WTC11 (cell line): Measurements from ENCODE around the gene TRMU. TPM values are rescaled to one million over a fixed set of nuclear protein-coding genes. Genes with fewer than 3 reads are reported as not detected.

Experiments
- ATAC-seq: fragments of 200-7000 bp; cut with Tn5 transposase; 2 replicates; pipeline ENCODE4 v1.10.0; 2021; ENCODE audit warnings: mild to moderate bottlenecking, moderate library complexity
- CTCF ChIA-PET: fragments of 300-600 bp; sonication (Branson Sonifier 250); formaldehyde crosslinking; loops from one replicate; lab custom pipeline; 2021; ENCODE audit warnings: antibody characterized with exemption; lab: Charles Lee
- POLR2A ChIA-PET: fragments of 350-600 bp; sonication (Branson Sonifier 250); formaldehyde crosslinking; loops from one replicate; lab custom pipeline; 2021; ENCODE audit warnings: antibody characterized with exemption; lab: Charles Lee
- DNase-seq: peaks from one replicate; pipeline ENCODE4 v3.0.0; 2021; ENCODE audit warnings: low spot score
- H3K27ac Mint-ChIP-seq: 2 replicates; pipeline ENCODE4 v1.8.0; 2021; ENCODE audit warnings: mixed read lengths
- H3K27me3 Mint-ChIP-seq: 2 replicates; pipeline ENCODE4 v1.8.0; 2021; ENCODE audit warnings: low read depth, mild to moderate bottlenecking, moderate library complexity, mixed read lengths
- H3K36me3 Mint-ChIP-seq: 2 replicates; pipeline ENCODE4 v1.8.0; 2021; ENCODE audit warnings: mixed read lengths
- H3K4me1 Mint-ChIP-seq: 2 replicates; pipeline ENCODE4 v1.8.0; 2022; ENCODE audit warnings: mixed read lengths
- H3K4me3 Mint-ChIP-seq: 2 replicates; pipeline ENCODE4 v1.8.0; 2021; ENCODE audit warnings: mild to moderate bottlenecking, moderate library complexity, mixed read lengths
- H3K9me3 Mint-ChIP-seq: 2 replicates; pipeline ENCODE4 v1.8.0; 2021; ENCODE audit warnings: mixed read lengths
- ATF1 ChIP-seq: sonication (generic); formaldehyde crosslinking; IDR thresholded peaks from 2 replicates; pipeline ENCODE4 v1.8.1; 2023; ENCODE audit warnings: mild to moderate bottlenecking, moderate library complexity, missing genetic modification reagents
- EMX1 ChIP-seq: fragments of 250-450 bp; sonication (Bioruptor Pico); IDR thresholded peaks from 2 replicates; pipeline ENCODE4 v1.8.0; 2021; ENCODE audit warnings: mild to moderate bottlenecking
- JUN ChIP-seq: sonication (generic); formaldehyde crosslinking; IDR thresholded peaks from 2 replicates; pipeline ENCODE4 v1.8.0; 2023; ENCODE audit warnings: mild to moderate bottlenecking, missing genetic modification reagents
- KAT7 ChIP-seq: sonication (generic); formaldehyde crosslinking; IDR thresholded peaks from 2 replicates; pipeline ENCODE4 v1.8.1; 2023; ENCODE audit warnings: missing genetic modification reagents, mild to moderate bottlenecking, borderline replicate concordance
- MXD4 ChIP-seq: fragments of 250-450 bp; sonication (Bioruptor Pico); IDR thresholded peaks from 2 replicates; pipeline ENCODE4 v1.8.0; 2021; ENCODE audit warnings: mild to moderate bottlenecking, moderate library complexity, borderline replicate concordance
- NFATC4 ChIP-seq: fragments of 250-450 bp; sonication (Bioruptor Pico); IDR thresholded peaks from 2 replicates; pipeline ENCODE4 v1.9.0; 2021; ENCODE audit warnings: mild to moderate bottlenecking
- NFE2L1 ChIP-seq: sonication (generic); formaldehyde crosslinking; IDR thresholded peaks from 2 replicates; pipeline ENCODE4 v1.8.1; 2023; ENCODE audit warnings: missing genetic modification reagents
- OVOL2 ChIP-seq: fragments of 250-450 bp; sonication (Bioruptor Pico); IDR thresholded peaks from 2 replicates; pipeline ENCODE4 v1.9.0; 2021; ENCODE audit warnings: mild to moderate bottlenecking, borderline replicate concordance
- SP1 ChIP-seq: sonication (generic); formaldehyde crosslinking; conservative IDR thresholded peaks from 2 replicates; pipeline ENCODE4 v1.8.1; 2022; ENCODE audit warnings: missing genetic modification reagents
- TEAD4 ChIP-seq: sonication (generic); formaldehyde crosslinking; IDR thresholded peaks from 2 replicates; pipeline ENCODE4 v1.8.0; 2022; ENCODE audit warnings: mild to moderate bottlenecking, missing genetic modification reagents
- ZNF219 ChIP-seq: sonication (generic); formaldehyde crosslinking; IDR thresholded peaks from 2 replicates; pipeline ENCODE4 v1.8.0; 2023; ENCODE audit warnings: missing genetic modification reagents, mild to moderate bottlenecking, borderline replicate concordance
- ZNF263 ChIP-seq: sonication (generic); formaldehyde crosslinking; IDR thresholded peaks from 2 replicates; pipeline ENCODE4 v1.8.1; 2022; ENCODE audit warnings: low read depth, mild to moderate bottlenecking, moderate library complexity, missing genetic modification reagents
- ZNF416 ChIP-seq: fragments of 250-450 bp; sonication (Bioruptor Pico); IDR thresholded peaks from 2 replicates; pipeline ENCODE4 v1.9.0; 2021; ENCODE audit warnings: mild to moderate bottlenecking, inconsistent platforms
- ZNF532 ChIP-seq: fragments of 250-450 bp; sonication (Bioruptor Pico); IDR thresholded peaks from 2 replicates; pipeline ENCODE4 v1.9.0; 2021; ENCODE audit warnings: mild to moderate bottlenecking, borderline replicate concordance
- total RNA-seq: library from RNA; stranded (reverse); gene quantifications from 3 replicates; pipeline ENCODE4 v1.2.3, GENCODE V29; 2021
- TF ChIP-seq, protein P1 (sequence below): sonication (generic); formaldehyde crosslinking; IDR thresholded peaks from 2 replicates; pipeline ENCODE4 v1.8.1; 2023; ENCODE audit warnings: mild to moderate bottlenecking, missing genetic modification reagents
- TF ChIP-seq, protein P2 (sequence below): sonication (generic); formaldehyde crosslinking; IDR thresholded peaks from 2 replicates; pipeline ENCODE4 v1.8.0; 2022; ENCODE audit warnings: mild to moderate bottlenecking, missing genetic modification reagents
- TF ChIP-seq, protein P3 (sequence below): fragments of 250-450 bp; sonication (Bioruptor Pico); conservative IDR thresholded peaks from 2 replicates; pipeline ENCODE4 v1.9.0; 2021; ENCODE audit warnings: mild to moderate bottlenecking
- TF ChIP-seq, protein P4 (sequence below): sonication (generic); formaldehyde crosslinking; IDR thresholded peaks from 2 replicates; pipeline ENCODE4 v1.8.1; 2022; ENCODE audit warnings: mild to moderate bottlenecking, missing genetic modification reagents, moderate library complexity, borderline replicate concordance
- TF ChIP-seq, protein P5 (sequence below): sonication (generic); formaldehyde crosslinking; IDR thresholded peaks from 2 replicates; pipeline ENCODE4 v1.8.1; 2023; ENCODE audit warnings: mild to moderate bottlenecking, moderate library complexity, missing genetic modification reagents
- TF ChIP-seq, protein P6 (sequence below): fragments of 250-450 bp; sonication (Bioruptor Pico); IDR thresholded peaks from 2 replicates; pipeline ENCODE4 v1.9.0; 2021; ENCODE audit warnings: mild to moderate bottlenecking

The TRMU gene
- total RNA-seq, 1 experiment from 2014 or later, result 103 TPM

DNA sequence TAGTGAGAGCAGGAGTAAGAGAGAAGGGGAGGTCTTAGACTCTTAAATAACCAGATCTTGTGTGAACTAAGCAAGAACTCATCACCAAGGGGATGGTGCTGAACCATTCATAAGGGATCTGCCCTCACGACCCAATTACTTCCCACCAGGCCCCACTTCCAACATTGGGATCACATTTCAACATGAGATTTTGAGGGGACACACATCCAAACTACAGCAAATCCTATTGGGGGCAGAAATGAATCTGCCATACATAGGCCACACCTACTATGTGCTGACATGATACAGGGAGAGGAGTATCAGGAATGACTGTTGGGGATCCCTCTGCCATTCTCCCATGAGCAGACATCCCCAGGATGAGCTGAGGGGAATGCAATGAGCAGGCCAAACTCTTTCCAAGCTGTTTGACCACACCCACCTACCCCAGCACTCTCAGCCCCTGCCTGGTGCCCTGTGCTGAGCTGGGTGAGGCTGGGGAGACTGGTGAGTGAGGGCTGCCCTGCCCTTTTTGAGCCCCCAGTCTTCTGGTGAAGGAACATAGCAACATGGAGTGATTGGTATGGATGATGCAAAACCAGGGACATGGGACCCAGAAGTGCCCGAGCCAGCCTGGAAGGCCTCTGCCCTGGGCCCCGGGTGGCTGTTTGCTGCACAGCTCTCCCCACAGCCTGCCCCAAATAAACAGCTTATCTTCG lies 40.1 kb upstream of the TRMU start (continued):
- TF ChIP-seq, protein P1, sequence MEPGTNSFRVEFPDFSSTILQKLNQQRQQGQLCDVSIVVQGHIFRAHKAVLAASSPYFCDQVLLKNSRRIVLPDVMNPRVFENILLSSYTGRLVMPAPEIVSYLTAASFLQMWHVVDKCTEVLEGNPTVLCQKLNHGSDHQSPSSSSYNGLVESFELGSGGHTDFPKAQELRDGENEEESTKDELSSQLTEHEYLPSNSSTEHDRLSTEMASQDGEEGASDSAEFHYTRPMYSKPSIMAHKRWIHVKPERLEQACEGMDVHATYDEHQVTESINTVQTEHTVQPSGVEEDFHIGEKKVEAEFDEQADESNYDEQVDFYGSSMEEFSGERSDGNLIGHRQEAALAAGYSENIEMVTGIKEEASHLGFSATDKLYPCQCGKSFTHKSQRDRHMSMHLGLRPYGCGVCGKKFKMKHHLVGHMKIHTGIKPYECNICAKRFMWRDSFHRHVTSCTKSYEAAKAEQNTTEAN (CRISPR knock-in tag), result no peak
- TF ChIP-seq ZNF532 (no peak), NFE2L1 (CRISPR knock-in tag) (no peak)

DNA sequence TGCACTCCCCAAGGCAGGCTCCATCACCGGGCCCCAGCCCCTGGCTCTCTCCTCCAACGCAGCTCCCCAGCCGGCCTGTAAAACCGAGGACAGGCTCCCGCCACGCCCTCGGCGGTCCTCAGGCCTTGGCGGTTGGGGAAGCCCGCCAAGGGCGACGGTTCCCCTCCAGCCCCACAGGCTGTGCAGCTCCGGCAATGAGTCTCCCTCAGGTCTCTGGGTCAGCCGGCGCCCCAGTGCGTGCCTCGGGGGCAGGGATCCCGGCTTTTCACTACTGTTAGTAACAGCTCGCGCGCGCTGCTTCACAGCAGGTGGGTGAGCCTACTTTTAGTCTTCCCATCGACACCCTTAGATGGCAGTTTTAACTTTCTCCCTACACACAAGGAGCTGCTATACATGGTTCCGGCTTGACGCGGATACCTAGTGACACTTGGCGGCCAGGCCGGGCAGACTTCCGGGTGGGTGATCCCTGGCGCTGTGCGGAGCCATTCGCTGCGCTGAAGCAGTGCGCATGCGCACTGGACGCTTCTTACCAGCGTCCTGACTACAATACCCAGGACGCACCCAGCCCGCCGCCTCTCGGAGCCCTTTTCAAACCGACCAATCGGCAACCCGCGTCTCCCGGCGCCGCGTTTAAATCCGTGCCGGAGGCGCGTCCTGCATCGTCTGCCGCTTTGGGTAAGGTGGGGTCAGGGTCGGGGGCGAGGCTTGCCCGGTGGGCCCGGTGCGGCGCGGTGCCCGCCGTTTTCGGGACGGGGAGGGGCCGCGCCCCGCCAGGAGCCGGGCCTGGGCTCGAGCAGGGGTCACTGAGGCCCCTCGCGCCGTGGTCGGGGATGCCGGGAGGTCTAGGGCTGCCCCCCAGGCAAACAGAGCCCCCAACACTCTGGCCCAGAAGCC lies 39.0 kb upstream of the TRMU start, which contains the start of gene GTSE1:
Gene GTSE1 (plus strand): TSS at position 614 of the 894 bp plus-strand sequence. CDS start 531 bp downstream, outside the sequence.
- peak; percentile 97 for ATAC-seq
- no peaks in the 10 kb centered on the region; the same call in 1 of the 2 replicates for H3K27me3 Mint-ChIP-seq
- peaks cover 27% of the 10 kb centered on the region for H3K4me1 Mint-ChIP-seq
- H3K36me3 Mint-ChIP-seq, result peaks cover 35% of the 10 kb centered on the region
- DNase-seq, result peak; percentile 98
- ChIA-PET POLR2A (interaction anchor here (0.6 to 1.4 kb wide), 3 partner anchors 8 to 146 kb away, joined by 3 to 8 read pairs (median 4); partner anchors contain the start of gene TTC38), CTCF (interaction anchor here (1.1 to 3.1 kb wide), 9 partner anchors 17 to 290 kb away, joined by 3 to 12 read pairs (median 4); partner anchors contain the start of genes CDPF1 and TTC38)
- H3K9me3 Mint-ChIP-seq, result no peaks in the 10 kb centered on the region
- peak within 1 kb of the TSS; percentile 92 for H3K4me3 Mint-ChIP-seq
- H3K27ac Mint-ChIP-seq, result peak within 1 kb of the TSS; percentile 73
- TF ChIP-seq ZNF416 (CRISPR knock-in tag) (no peak), SP1 (peak; percentile 79), TEAD4 (CRISPR knock-in tag) (no peak), NFATC4 (CRISPR knock-in tag) (no peak), ZNF219 (CRISPR knock-in tag) (no peak), JUN (0 out of 2 replicates have a peak, but pooled peaks have one; percentile 28), MXD4 (CRISPR knock-in tag) (no peak), EMX1 (no peak), ZNF263 (CRISPR knock-in tag) (no peak), ATF1 (CRISPR knock-in tag) (no peak), KAT7 (CRISPR knock-in tag) (no peak), OVOL2 (CRISPR knock-in tag) (no peak)
- TF ChIP-seq, protein P2, sequence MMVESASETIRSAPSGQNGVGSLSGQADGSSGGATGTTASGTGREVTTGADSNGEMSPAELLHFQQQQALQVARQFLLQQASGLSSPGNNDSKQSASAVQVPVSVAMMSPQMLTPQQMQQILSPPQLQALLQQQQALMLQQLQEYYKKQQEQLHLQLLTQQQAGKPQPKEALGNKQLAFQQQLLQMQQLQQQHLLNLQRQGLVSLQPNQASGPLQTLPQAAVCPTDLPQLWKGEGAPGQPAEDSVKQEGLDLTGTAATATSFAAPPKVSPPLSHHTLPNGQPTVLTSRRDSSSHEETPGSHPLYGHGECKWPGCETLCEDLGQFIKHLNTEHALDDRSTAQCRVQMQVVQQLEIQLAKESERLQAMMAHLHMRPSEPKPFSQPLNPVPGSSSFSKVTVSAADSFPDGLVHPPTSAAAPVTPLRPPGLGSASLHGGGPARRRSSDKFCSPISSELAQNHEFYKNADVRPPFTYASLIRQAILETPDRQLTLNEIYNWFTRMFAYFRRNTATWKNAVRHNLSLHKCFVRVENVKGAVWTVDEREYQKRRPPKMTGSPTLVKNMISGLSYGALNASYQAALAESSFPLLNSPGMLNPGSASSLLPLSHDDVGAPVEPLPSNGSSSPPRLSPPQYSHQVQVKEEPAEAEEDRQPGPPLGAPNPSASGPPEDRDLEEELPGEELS, result peak; percentile 57; the same call in 1 of the 2 replicates
- TF ChIP-seq, protein P3, sequence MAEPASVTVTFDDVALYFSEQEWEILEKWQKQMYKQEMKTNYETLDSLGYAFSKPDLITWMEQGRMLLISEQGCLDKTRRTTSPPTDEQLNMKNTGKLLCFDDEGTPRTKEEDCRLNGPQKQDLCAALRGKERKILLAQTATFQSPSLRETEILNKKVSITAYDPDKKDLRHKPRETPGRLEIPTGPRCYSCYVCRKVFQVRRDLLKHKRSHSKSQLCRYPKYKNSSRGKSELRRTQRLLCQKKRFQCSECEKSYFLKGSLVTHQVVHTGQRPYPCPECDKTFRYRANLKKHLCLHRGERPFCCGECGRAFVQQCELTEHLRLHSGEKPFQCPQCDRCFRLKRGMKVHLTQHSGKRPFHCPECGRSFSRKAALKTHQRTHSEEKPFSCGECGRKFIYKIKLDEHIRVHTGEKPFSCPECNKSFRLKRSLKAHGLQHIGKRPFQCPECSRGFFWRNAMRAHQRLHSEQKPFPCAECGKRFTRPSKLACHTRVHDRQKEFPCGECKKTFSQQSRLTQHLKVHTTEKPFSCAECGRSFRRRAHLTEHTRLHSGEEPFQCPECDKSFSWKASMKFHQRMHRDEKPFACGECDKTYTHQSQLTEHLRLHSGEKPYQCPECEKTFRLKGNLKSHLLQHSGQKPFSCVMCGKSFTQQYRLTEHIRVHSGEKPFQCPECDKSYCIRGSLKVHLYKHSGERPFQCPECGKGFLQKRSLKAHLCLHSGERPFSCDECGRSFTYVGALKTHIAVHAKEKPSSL, result no peak
- TF ChIP-seq, protein P4, sequence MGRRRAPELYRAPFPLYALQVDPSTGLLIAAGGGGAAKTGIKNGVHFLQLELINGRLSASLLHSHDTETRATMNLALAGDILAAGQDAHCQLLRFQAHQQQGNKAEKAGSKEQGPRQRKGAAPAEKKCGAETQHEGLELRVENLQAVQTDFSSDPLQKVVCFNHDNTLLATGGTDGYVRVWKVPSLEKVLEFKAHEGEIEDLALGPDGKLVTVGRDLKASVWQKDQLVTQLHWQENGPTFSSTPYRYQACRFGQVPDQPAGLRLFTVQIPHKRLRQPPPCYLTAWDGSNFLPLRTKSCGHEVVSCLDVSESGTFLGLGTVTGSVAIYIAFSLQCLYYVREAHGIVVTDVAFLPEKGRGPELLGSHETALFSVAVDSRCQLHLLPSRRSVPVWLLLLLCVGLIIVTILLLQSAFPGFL, result peak; percentile 48; the same call in 1 of the 2 replicates
- TF ChIP-seq, protein P5, sequence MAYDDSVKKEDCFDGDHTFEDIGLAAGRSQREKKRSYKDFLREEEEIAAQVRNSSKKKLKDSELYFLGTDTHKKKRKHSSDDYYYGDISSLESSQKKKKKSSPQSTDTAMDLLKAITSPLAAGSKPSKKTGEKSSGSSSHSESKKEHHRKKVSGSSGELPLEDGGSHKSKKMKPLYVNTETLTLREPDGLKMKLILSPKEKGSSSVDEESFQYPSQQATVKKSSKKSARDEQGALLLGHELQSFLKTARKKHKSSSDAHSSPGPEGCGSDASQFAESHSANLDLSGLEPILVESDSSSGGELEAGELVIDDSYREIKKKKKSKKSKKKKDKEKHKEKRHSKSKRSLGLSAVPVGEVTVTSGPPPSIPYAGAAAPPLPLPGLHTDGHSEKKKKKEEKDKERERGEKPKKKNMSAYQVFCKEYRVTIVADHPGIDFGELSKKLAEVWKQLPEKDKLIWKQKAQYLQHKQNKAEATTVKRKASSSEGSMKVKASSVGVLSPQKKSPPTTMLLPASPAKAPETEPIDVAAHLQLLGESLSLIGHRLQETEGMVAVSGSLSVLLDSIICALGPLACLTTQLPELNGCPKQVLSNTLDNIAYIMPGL, result peak; percentile 53; the same call in 1 of the 2 replicates
- TF ChIP-seq, protein P6, sequence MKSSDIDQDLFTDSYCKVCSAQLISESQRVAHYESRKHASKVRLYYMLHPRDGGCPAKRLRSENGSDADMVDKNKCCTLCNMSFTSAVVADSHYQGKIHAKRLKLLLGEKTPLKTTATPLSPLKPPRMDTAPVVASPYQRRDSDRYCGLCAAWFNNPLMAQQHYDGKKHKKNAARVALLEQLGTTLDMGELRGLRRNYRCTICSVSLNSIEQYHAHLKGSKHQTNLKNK, result no peak
